OCI-M2 (cell line): ENCODE results near the gene C1orf226.

Experiments
- DNase-seq: peaks from one replicate; lab custom pipeline; 2025; ENCODE audit not compliant: unreplicated experiment; lab: John Stamatoyannopoulos, UW

The C1orf226 gene

GRCh38 chr1:162365284-162366020, 16.1 kb upstream of the C1orf226 start:
- DNase-seq: no peak

- DNase-seq: no peak
These were observed 15.4 kb upstream of the C1orf226 start for GRCh38 chr1:162366149-162366548.

DNA sequence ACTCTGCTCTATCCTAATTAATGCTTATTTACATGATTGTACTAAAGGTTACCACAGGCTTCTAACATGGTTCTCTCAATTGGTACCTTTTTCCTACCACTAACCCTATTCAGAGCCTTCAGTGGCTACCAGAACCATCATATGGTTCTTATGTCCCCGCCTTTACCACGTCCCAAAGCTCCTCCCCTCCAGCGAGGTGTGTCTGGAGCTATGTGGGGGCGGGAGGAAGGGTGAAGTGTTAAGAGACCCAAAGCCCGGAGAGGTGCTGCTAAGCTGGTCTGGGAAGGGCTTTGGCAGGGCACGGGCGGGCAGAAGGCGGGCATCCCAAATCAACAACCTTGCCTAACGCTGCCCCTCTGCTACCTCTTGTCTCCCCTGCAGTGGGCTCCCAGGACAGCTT, 14.9 kb upstream of the C1orf226 start:
- DNase-seq: no peak

- DNase-seq: no peak
These were observed 14.5 kb upstream of the C1orf226 start for GRCh38 chr1:162367073-162367472.

DNA sequence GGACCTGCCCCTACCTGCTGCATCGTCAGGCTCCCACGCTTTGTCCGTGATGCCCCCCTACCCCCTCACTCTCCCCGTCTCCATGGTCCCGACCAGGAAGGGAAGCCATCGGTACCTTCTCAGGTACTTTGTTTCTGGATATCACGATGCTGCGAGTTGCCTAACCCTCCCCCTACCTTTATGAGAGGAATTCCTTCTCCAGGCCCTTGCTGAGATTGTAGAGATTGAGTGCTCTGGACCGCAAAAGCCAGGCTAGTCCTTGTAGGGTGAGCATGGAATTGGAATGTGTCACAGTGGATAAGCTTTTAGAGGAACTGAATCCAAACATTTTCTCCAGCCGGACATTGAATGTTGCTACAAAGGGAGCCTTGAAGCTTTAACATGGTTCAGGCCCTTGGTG, 13.8 kb upstream of the C1orf226 start:
- no peak for DNase-seq

- no peak for DNase-seq
These were observed 13.1 kb upstream of the C1orf226 start for GRCh38 chr1:162368451-162368850.

DNA sequence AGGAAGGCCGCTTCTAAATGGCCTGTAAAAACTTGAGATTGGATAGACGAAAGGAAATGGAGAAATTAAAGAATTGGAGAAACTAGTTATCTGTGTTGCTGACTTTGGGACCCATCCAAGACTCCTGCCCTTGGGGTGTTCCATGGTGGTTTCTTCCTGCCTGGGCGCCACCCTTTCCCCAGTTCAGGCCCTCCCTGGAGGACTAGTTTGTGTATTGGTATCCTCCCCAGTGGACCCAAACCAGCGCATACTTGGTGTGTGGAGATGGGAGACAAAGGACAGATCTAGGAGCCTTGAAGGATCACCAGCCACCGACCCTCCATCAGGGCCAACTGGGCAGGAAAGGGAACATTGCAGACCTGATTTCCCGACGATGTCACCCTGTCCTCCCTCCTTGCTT, 12.0 kb upstream of the C1orf226 start:
- no peak for DNase-seq

GRCh38 chr1:162370161-162370560, 11.4 kb upstream of the C1orf226 start:
- no peak for DNase-seq

DNA sequence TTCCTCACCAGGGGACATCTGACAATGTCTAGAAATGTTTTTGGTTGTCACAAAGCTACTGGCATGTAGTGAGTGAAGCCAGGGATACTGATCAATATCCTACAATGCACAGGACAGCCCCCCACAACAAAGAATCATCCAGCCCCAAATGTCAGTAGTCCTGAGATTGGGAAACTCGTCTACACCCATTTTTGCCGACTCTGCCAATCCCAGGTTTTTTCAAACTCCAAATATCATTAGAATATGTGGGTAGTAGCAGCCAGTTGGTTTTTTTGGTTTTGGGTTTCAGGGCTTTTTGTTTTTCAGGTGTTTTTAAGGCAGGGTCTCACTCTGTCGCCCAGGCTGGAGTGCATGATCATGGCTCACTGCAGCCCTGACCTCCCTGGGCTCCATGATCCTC, 10.8 kb upstream of the C1orf226 start:
- DNase-seq: no peak

GRCh38 chr1:162371611-162372010, 9.9 kb upstream of the C1orf226 start:
- DNase-seq: no peak

- peak; percentile 41 for DNase-seq
These were observed 9.1 kb upstream of the C1orf226 start for GRCh38 chr1:162372159-162373071.

DNA sequence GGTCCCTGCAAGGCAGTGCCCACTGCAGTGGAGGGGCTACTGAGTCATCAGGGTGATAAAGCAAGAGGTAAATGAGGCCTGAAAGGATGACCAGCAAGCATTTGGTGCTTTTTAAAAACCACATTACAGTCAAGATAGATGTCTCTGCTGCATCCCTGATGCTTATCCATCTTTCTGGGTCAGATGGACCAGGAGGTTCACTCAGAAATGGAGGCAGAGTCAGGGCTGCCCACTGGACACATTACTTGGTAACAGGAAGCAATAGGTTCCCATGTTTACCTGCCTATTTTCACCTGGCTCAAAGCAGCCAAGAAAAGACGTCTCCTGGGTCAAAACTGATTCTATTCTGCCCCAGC, 8.5 kb upstream of the C1orf226 start:
- DNase-seq: no peak

DNA sequence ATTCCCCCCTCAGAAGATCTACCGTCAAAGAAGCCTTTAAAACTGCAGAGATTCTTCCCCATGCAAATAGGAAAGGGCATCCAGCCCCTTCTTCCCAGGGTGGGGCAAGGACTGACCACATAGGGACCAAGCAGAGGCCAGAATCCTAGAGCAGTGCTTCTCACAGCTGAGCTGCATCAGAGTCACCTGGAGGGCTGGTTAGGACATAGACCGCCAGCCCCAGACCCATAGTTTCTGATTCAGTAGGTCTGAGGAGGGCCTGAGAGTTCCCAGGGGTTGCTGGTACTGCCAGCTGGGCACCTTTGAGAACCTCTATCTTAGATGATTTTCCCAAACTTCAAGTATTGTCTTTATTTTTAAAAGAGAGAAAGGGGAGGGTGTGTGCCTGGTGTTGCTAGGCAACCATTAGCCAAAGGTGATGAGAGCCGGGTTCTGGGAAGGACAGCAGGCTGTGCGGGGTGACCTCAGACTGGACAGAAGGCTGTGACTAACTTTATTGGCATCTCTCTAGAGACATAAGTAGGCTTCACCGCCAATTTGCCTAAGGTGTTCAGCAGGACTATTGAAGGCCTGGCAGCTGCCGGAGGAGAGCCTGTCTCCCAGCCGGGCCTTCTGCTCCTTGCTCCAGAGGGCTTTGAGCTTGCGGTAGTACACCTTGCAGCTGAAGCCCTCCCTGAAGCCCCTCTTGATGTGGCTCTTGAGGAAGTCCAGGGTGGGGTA, 7.8 kb upstream of the C1orf226 start:
- DNase-seq: no peak

DNA sequence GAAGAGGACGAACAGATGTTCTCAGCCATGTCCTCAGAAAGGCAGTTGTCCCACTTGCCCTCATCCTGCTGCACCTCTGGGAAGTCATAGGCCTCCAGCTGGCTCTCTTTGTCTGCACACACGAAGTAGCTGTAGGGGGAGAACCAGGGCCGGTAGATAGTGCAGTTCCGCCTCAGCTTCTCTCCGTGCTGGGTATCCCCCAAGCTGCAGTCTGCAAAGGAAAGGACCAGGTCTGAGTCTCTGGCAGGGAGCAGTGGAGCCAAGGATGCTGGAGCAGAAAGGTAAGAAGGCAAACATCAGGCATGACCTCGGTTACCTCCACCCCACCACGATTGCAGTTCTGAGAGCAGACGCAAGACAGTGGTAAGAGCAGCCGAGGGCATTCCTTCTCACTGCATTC, 7.1 kb upstream of the C1orf226 start:
- DNase-seq: no peak

- no peak for DNase-seq
These were observed 6.1 kb upstream of the C1orf226 start for GRCh38 chr1:162375463-162375862.

- no peak for DNase-seq
These were observed 4.8 kb upstream of the C1orf226 start, which contains the start of gene SPATA46 for GRCh38 chr1:162376691-162377090. SPATA46 (minus strand) TSS chr1:162376854; CDS start chr1:162376790, 64 bp downstream.

DNA sequence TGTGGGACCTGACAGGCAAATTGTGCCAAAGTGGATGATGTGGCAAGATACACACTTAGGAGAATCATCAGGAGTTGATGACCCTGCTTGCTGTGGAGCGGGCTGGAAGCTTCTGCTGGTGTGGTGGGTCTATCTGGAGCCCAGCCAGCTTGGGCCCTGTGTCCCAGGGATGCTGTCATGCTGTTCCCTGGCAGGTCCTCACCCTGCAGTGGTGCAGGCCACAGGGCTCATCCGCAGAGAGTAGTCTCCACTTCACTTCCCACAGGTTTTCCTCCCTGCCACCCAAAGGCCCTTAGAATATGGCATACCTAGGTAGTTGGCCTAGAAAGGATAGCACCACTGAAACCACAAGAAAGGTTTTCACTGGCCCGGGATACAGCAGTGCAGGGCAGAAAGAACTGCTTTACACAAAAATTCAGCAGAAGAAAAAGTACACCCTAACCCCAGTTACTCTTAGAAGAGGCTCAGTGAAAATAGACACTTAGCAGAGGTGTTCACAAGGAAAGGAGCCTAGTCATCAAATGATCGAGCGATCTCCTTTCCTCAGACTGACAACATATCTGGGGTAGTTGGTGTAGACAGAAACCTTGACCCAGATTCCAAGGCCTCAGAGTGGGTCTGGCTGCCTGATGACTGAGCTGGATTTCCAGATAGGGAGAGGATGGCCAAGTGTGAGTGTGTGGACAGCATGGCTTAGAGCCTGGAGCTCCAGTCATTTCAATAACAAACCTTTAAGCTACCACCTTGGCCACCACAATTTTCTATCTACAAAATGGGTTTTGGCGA, 1.3 kb upstream of the C1orf226 start:
- no peak for DNase-seq

DNA sequence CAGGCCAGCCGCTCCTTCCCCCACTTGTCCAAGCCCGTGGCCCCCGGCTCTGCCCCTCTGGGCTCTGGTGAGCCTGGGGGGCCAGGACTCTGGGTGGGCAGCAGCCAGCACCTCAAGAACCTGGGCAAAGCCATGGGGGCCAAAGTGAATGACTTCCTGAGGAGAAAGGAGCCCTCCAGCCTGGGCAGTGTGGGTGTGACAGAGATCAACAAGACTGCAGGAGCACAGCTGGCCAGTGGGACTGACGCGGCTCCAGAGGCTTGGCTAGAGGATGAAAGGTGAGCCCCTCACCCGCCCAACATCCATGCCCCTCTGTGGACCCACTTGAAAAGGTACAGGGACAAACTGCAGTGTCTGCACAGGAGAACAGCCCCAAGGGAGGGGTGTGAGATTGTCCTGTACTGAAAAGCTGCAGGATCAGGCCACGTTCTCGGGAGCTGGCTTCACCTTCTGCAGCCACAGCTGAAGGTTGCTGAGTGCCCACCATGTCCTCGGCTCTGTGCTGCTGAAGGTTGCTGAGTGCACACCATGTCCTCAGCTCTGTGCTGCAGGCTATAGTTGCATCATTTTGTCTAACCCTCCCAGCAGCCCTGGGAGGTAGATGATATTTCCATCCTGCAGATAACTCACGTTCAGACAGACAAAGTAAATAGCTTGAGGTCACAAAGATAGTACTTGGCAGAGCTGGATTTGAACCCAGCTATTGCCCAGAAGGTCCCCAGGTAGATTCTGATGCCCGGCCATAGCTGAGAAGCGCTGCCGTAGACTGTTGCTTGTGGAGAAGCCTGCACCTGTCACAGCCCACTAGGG, 618 bp downstream of the C1orf226 start:
- no peak for DNase-seq

DNA sequence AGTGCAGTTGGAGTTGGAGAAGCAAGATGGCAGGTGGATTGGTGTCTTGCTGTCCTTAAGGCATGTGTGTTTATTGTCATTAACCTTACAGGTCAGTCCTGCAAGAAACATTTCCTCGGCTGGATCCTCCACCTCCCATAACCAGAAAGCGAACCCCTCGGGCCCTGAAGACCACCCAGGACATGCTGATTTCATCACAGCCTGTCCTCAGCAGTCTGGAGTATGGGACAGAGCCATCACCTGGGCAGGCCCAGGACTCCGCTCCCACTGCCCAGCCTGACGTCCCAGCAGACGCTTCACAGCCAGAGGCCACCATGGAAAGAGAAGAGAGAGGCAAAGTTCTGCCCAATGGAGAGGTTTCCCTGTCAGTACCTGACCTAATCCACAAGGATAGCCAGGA, 1.6 kb downstream of the C1orf226 start:
- no peak for DNase-seq

DNA sequence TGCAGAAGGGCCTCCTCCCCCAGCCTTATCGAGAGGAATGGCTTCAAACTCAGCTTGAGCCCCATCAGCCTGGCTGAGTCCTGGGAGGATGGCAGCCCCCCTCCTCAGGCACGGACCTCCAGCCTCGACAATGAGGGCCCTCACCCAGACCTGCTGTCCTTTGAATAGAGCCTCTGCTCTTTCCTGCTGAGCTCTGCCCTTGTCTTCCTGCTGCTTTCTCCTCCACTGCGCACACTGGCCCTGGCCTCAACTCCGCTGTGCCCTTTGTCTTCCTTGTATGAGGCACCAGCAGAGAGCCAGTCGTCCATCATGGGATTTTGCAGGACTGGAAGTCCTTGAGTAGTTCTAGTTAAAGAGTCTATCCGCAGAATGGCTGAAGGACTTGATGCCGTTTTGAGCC, 2.0 kb downstream of the C1orf226 start:
- no peak for DNase-seq
